NCI-H146 (cell line): ENCODE data around the gene PTAFR.

Source experiments
- DNase-seq: peaks from one replicate; lab custom pipeline; 2025; lab: John Stamatoyannopoulos, UW

The PTAFR gene

DNA sequence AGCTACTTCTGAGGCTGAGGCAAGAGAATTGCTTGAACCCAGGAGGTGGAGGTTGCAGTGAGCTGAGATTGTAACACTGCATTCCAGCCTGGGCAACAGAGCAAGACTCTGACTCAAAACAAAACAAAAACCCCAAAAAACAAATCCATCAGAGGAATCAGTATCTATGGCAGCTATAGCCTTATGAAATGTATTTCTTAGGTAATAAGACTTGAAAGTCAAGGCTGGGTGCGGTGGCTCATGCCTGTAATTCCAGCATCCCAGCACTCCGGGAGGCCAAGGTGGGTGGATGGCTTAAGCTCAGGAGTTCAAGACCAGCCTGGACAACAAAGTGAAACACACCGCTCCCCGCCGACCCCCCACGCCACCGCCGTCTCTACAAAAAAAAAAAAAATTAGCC lies 56.9 kb downstream of the PTAFR start:
- no peak for DNase-seq

GRCh38 chr1:28118640-28119307 lies 57.7 kb downstream of the PTAFR start:
- DNase-seq = no peak

DNA sequence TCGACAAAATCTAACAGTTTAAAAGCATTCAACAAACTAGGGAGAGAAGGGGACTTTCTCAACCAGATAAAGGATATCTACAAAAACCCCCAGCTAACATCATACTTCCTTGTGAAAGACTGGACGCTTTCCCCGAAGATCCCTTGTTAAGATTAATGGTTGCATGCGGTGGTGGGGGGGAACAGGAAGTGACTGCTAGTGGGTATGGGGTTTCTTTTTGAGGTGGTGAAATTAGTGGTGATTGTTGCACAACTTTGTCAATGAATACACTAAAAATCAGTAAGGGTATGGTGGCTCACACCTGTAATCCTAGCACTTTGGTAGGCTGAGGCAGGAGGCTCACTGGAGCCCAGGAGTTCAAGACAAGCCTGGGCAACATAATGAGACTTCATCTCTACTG lies 61.2 kb downstream of the PTAFR start:
- DNase-seq = no peak

GRCh38 chr1:28114844-28115243 lies 61.6 kb downstream of the PTAFR start:
- no peak for DNase-seq

- peak; percentile 1 for DNase-seq
Measured at GRCh38 chr1:28113242-28113572, 63.3 kb downstream of the PTAFR start.

DNA sequence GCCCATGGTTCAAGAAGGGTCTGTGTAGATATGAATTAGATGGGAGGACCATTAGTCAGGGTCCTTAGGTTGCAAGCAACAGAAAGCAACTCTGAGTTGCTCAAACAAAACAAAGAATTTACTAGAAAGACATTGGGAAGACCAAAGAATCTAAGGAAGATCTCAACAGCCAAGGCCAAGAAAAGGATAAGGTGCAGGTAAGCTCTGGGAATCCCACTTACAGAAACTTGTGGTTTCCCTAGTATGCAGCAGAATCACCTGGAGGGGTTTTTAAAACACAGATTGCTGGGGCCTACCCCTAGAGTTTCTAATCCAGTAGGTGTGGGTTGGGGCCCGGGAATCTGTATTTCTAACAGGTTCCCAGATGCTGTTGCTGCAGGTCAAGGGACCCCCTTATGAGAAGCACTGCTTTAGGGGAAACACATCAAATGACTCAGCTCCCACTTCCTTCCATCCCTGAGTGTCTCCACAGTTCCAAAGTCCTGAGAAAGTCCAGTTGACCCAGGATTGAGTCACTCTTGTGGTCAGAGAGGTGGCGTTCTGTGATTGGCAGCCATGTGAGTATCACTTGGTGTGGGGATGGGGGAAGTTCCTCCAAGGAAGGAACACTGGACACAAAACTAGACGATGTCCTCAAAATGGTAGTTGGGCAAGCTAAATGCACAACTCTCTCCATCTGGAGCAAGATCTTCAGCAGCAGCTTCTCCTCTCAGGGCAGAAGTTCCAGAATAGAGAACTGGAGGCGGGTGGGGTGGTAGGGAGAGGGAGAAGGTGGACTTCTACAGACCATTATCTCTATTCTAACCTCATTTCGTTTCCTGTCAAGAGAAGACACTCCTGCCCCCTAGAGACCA lies 63.9 kb downstream of the PTAFR start:
- no peak for DNase-seq

GRCh38 chr1:28111157-28111556 lies 65.3 kb downstream of the PTAFR start:
- DNase-seq = no peak

DNA sequence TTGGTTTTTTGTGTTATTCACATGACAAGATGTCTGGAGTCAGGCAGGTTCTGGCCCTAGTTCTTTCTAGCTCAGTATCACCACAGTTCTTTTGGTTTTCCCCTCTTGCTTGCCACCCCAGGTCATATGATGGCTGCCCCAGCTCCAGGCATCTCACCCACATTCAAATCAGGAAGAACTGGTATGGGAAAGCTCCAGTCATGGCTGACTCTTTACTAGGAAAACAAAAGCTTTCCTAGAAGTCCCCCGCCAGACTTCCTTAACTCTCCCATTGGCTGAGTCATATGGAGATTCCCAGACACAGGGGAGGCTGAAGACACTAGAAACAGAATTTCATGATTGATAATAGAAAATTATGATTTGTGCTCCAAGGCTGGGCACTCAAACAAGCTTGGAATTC lies 65.9 kb downstream of the PTAFR start:
- DNase-seq = no peak

DNA sequence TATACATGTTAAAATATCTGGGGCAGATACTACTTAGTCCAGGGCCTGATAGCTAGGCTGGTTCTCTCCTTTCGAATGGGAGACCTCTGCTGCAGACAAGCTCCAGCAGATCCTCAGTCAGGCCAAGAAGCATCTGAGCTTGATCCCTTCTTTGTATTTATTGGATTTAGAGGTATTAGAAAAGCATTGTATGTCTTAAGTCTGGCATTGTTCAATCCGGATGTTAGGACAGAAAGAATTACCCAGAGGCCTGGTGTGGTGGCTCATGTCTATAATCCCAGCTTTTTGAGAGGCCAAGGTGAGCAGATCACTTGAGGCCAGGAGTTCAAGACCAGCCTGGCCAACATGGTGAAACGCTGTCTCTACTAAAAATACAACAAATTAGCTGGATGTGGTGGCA lies 66.9 kb downstream of the PTAFR start:
- no peak for DNase-seq

DNA sequence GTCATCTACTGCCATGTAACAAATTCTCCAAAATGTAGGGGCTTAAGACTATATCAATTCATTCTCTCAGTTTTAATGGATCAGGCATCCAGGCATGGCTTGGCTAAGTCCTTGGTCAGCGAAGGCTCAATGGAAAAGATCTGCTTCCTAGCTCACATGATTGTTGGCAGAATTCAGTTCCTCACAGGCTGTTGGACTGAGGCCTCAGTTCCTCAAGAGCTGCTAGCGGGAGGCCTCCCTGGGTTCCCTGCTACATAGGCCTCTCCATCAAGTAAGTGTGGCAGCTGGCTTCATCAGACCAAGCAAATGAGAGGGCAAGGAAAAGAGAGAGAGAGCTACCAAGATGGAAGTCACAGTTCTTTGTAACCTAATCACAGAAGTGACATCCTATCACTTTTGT lies 68.5 kb downstream of the PTAFR start:
- DNase-seq = no peak

DNA sequence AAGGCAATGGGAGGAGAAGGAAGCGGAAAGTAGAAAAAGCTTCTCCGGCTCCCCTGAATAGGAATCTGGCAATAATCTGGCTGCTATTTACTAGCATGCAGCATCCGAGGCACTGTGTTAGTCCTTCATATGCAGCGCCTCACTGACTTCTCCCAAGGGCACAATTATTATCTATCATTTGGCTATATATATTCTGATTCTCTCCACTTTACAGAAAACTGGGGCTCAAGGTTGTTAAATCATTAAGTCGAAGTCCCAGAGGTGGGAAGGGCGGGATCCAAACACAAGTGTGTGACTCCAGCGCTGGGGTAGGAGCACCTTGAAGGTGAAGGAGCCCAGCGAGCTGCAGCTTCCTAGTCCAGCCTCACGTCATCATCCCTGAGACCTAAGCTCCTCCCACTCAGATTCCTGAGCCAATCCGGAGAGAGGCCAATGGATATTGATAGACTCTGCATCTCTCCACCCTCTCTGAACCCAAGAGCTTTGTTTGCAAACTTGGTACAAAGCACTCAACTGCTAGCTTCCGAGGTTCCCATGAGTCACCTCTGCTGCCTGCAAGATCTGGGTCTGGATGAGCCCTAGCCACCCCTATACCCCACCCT lies 71.5 kb downstream of the PTAFR start:
- no peak for DNase-seq

GRCh38 chr1:28102189-28102588 lies 74.3 kb downstream of the PTAFR start:
- no peak for DNase-seq

DNA sequence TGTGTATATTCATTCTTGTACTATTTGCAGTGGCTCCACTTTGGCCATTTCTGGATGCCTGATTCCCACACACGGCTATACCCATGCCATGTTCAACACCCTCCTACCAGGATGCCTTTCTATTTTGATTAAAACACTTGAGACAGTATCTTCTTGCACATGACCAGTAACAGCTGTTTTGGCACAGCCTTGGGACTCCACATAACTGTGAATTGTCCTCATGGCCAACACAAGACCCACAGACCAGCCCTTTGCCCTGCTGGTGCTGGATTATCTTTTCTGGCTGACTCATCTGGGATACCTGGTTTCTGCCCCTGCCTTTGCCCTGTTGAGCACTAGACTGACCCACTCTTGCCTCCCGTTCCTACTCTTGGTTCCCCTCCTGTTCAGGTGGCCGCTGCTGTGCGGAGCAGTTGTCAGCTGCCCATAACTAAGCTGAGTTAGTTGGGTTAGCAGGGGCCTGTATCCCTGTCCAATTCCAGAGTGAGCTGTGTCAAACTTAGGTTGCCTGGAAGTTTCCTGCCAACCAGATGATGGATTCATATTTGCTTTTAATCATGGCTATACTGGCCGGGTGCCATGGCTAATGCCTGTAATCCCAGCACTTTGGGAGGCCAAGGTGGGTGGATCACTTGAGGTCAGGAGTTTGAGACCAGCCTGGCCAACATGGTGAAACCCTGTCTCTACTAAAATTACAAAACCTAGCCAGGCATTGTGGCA lies 77.3 kb downstream of the PTAFR start:
- DNase-seq = no peak
